GM18873 (cell line): ENCODE results near the gene LPIN2.
"Not testable (repeated sequence)": the region's sequence is repeated elsewhere in the genome, so short reads cannot be mapped to it uniquely, and the experiment has no call there.

Experiments
- ATAC-seq: cut with Tn5 transposase; IDR thresholded peaks from one replicate; pipeline ENCODE4 v1.9.1; 2021; ENCODE audit warnings: mild to moderate bottlenecking, moderate library complexity, moderate number of reproducible peaks; ENCODE audit not compliant: unreplicated experiment, low FRiP score

The LPIN2 gene

GRCh38 chr18:3044931-3045698 lies 32.2 kb upstream of the LPIN2 start:
- ATAC-seq: no peak

DNA sequence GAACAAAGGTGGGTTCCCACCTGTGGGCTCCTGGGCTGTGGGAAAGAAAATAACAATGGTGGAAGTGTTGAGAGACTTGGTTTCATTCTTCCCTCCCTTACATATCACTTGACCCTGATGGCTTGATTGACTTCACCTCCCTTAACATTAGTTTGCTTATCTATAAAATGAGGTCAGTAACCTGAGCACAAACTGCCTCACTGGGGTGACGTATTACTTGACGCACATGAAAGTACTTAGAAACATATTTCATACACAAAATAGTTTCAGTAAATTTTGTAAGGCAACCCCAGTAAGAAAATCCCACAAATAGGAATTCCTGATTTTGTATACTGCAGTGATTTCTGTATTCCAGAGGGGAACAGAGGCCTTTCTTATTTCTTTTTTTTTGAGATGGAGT lies 29.4 kb upstream of the LPIN2 start:
- ATAC-seq: no peak

GRCh38 chr18:3041843-3042242 lies 28.9 kb upstream of the LPIN2 start:
- ATAC-seq: no peak

DNA sequence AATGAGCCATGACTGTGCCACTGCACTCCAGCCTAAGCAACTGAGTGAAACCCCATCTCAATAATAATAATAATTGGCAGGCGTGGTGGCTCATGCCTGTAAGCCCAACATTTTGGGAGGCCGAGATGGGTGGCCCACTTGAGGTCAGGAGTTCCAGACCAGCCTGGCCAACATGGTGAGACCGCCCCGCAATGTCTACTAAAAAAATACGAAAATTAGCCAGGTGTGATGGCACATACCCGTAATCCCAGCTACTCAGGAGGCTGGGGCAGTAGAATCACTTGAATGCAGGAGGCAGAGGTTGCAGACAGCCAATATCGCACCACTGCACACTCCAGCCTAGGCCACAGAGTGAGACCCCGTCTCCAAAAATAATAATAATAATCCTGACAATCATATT lies 27.9 kb upstream of the LPIN2 start:
- ATAC-seq: no peak

DNA sequence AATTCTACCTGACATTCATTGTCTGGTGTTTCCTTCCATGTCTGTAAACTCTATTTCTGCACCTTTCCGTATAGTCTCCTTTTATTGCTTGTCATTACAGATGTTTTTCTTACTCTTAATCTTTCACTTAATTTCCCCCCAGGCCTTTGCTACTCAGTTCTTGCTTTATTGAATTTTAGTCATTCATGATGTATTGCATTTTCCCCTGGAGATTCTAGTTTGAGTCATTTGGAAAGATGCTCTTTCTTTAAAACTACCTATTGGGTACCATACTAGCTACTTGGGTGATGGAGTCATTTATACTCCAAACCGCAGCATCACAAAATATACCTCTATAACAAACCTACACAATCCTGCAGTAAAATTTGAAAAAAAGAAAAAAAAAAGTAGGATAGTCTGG lies 27.2 kb upstream of the LPIN2 start:
- ATAC-seq: no peak

- ATAC-seq: peak; percentile 99
Observed at GRCh38 chr18:3037423-3037915, 24.5 kb upstream of the LPIN2 start.

GRCh38 chr18:3036108-3036507 lies 23.2 kb upstream of the LPIN2 start:
- no peak for ATAC-seq

- ATAC-seq: no peak
Observed at GRCh38 chr18:3035635-3036034, 22.7 kb upstream of the LPIN2 start.

DNA sequence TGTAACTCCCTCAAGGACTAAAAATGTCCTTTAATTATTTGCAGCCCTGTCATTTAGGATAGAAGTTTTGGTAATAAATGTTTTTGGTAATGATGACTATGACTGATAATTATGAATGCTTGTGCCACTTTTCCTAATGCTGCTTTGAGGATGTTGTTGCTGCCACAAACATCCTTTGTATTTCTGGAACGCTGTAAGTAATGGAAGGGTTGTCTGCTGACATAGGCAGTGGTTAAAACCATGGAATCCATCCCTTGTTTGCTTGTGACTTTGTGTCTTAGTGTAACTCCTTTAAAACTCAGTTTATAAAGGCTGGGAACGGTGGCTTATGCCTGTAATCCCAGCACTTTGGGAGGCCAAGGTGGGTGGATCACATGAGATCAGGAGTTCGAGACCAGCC lies 19.8 kb upstream of the LPIN2 start:
- ATAC-seq: no peak

DNA sequence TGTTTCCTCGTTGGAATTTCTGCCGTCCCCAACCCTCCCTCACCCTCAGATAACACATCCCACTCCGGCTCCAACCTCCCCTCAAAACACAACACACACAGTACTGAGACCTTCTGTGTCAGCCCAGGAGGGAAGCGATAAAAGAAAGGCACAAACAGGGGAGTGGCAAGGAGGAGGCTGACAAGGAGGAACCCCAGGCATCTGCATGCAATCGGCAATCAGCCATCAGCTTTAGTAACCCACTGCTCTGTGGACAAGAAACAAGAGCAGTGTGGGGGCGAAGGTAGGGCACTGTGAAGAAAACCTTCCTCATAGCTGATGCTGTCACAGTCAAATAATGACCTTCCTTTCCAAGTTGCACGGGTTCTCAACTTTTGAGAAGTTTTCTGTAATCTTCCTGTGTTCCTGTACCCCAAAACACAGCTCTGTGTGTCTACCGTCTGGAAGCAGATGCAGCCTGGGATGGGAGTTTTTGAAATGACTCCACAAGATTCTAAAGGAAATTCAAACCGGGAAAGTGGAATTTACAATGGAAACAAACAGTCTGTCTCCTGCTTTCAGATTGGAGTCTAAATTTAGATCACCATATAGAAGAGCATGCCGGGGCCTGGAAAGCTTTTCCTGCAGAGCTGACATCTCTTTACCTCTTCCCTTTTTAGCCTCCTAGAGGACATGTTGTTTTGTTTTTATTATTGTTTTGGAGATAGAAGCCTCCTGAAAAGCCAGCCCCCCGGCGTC lies 16.4 kb upstream of the LPIN2 start:
- no peak for ATAC-seq

DNA sequence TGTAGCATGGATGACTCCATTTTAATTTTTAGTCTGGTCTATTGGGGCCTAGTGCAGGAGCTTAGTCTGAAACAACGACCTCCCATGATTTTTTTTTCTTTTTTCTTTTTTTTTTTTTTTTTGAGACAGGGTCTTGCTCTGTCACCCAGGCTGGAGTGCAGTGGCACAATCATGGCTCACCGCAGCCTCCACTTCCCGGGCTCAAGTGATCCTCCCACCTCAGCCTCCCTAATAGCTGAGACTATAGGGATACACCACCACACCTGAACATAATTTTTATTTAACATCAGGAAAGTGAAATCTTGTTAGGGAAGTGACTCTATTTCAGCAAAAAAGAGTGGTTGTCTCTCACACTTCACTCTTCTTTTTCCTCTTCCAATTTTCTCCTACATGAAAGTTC lies 15.2 kb upstream of the LPIN2 start:
- not testable (repeated sequence) for ATAC-seq

- no peak for ATAC-seq
Observed at GRCh38 chr18:3027370-3027891, 14.5 kb upstream of the LPIN2 start.

GRCh38 chr18:3025544-3025943 lies 12.6 kb upstream of the LPIN2 start:
- no peak for ATAC-seq

DNA sequence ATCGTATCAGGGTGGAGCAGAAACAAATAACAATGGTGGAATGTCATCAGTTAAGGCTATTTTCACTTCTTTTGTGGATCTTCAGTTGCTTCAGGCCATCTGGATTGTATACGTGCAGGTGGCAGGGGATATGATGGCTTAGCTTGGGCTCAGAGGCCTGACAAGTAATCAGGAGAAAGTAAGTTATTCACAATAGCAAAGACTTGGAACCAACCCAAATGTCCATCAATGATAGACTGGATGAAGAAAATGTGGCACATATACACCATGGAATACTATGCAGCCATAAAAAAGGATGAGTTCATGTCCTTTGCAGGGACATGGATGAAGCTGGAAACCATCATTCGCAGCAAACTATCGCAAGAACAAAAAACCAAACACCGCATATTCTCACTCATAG lies 10.7 kb upstream of the LPIN2 start:
- not testable (repeated sequence) for ATAC-seq

GRCh38 chr18:3016585-3017297 lies 3.8 kb upstream of the LPIN2 start:
- no peak for ATAC-seq

DNA sequence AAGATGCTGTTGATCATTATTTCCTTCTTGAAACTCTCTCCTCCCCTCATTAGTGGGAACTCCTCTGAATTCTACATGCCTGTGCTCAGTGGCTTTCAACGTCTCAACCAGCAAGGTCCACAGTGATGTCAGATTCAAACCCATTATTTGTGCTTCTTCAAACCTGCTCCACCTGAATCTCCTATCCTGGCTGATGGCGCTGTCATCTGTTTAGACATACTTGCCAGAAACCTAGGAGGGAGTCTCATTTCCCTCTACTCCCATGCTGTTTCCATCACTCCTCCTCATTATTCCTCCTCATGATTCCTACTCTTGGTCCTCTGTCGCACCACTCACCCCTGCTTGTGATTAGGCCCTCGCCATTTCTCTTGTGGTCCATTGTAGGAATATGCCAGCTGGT lies 2.9 kb upstream of the LPIN2 start:
- ATAC-seq: no peak

- ATAC-seq: no peak
Observed at GRCh38 chr18:3015204-3015592, 2.3 kb upstream of the LPIN2 start.

DNA sequence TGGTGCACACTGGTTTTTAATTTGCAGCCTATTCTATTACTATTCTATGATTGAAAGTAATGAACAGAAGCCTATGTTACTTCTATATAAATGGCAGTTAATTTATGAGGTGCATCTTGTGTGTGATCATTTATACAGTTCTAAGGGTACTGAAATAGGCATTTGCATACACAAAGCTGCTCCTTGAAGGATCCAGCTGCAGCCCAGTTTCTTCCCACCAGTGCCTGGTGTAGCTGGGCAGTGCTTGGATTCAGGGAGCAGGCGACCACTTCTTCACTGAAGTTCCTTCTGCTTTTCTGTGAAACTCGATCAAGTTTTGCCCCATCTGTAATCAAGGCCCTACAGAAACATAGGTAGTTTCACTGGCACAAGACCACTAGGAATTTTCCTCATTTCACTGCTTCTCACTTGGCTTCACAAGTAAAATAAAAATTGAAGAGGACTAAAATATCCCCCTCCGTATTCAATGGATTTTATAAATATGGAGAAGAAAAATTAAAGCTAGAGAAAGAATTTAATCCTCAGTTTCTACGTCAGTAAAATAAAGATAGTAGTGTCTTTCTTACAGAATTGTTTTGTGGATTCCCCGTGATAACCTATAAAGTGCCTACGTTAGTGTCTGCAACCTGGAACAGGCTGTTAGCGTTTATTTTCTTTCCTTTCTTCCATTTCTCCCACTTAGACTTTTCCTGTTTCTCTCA lies 1.7 kb upstream of the LPIN2 start:
- no peak for ATAC-seq

- ATAC-seq: peak; percentile 20
Observed at GRCh38 chr18:3012136-3013023, 564 bp downstream of the LPIN2 start.
